NCI-H146 treated with DMSO at 0.1 percent for 48 hours (cell line): Measurements from ENCODE around the gene OR10D3.
A peak's percentile ranks its signal among the peaks of the same experiment; 100 is the strongest.
"Not testable (repeated sequence)": the region's sequence is repeated elsewhere in the genome, so short reads cannot be mapped to it uniquely, and the experiment has no call there.

Experiments
- DNase-seq: peaks from one replicate; lab custom pipeline; 2025; ENCODE audit not compliant: unreplicated experiment; lab: John Stamatoyannopoulos, UW

Gene OR10D3

DNA sequence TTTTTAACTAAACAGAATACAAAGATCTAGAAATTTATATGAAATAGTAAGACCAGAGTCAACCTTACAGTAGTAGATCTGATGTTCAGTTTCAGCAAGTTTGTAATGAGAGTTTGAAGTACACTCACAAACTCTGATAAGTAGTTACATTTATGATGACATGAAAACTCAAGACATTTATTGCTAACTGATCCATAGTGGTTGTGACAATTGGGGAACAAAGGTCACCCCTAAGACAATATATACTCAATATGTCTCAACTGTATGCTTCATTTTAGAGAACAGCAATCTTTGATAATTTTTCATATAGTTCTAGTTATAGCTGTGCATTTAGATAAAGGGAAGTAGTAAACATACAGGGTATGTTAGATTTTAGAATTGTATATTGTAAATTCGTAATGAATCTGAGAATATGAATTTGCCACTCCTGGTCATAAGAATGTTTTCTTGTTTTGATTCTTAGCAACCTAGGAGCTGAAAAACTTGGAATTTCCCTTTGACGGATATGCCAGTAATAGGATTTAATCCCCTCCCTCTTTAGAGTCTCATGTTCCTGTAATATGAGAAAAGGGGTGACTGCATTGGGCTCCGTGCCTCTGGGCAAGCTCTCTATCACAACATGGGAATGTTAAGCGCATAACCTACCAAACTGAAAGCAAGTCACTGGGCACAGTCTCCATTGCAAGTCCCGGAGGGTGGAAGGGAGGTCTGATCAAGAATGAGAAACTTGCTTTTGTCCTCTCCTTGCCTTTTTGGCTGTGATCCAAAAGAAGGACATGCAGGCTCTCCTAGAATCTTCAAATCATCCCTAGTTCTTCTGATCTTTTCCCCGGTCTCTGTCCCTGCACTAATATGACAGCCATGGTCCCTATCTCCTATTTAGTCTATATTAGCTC lies 11.4 kb downstream of the OR10D3 start:
- no peak for DNase-seq

DNA sequence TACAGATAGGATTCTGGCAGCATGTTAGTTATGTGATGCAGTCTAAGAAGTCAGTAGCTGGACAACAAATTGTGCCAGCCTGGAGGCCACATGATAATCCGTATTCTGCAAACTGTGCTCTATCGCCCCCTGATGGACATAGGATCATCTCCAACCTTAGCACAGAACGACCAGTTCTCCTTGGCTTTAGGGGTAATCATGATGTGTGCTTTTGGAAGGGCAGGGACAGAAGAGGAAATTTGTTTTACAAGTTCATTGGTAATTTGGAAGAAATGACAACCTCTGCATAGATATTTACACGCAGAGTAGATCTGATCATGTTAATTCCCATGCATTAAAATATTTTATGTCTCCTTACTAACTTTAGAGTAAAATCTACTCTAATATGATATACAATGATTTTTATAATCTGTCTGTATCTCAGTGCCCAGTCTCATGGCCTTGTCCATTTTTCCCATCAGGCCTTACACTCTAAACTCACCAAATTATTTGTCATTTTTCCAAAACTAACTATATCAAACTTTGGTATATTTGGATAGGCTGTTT lies 12.1 kb downstream of the OR10D3 start:
- peak; percentile 1 for DNase-seq

DNA sequence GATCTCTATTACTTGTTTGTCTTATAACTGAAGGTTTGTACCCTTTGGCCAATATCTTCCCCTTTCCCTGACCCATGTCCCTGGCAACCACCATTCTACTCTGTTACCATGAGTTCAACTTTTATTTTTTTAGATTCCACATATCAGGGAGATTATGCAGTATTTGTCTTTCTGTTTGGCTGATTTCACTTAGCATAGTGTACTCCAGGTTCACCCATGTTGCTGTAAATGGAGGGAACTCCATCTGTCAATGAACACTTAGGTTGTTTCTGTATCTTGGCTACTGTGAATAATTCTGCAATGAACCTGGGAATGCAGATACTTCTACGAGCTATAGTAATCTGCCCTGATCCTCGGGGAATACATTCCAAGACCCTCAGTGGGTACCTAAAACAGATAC lies 14.9 kb downstream of the OR10D3 start:
- DNase-seq: no peak

DNA sequence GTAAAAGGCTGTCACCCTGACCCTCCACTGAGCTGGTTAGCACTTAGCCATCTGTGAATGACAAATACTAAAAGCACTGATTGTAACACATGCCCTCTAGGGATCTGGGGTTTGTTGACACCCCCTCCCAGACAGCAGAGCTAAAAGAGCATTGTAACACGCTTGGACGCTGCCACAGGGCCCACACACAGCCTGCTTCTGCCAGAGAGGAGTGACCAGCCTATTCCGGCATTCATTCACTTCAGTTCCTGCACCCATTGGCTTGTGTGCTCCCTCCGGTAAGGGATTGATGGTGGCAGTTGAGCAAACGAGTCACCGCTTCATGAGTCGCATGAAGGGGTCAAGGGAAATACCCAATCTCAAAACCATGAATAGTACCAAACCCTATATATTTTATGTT lies 15.8 kb downstream of the OR10D3 start:
- DNase-seq: no peak

DNA sequence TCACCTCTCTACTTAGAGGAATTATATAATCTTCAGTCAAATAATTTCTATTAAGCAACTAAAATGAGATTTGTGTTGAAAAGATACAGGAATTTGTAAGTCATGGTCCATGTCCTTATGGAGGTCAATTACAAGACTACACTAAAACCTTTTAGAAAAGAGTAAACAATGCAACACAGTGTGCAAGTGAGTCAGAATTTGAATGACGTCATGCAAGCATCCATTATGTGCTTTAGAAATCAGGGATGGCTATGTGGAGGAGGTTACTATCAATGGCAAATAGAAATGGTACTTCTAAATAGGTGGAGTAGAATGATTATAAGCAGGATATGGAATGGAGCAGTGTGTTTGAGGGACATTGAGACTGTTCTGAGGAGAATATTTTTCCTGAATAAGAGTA lies 16.6 kb downstream of the OR10D3 start:
- no peak for DNase-seq

DNA sequence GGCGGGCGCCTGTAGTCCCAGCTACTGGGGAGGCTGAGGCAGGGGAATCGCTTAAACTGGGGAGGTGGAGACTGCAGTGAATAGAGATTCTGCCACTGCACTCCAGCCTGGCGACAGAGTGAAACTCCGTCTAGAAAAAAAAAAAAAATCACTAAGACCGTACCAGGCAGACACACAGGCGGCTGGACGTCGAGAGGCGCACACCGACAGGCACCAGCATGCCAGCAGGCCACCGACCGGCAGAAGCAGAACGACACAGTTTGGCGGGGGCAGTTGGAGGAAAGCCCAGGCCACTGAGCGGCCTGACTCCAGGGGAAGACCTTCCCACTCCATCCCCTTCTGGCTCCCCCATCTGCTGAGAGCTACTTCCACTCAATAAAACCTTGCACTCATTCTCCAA lies 17.5 kb downstream of the OR10D3 start:
- DNase-seq: no peak

DNA sequence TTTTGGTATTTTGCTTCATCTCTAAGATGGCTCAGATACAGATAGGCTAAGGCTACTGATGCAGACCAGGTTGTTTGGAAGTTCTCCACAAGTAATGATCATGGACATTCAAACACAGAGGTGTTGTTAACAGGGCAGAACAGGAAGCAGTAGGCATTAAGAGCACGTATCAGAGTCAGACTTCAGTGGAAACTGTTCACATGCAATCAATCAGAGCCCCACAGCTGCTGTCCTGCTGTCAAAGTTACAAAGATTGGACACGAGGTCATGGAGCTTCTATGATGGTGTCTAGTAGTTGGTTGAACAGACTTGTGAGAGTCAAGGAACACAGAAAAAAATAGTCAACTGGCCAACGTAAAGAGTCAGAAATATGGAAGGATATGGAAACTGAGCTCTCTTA lies 19.8 kb downstream of the OR10D3 start:
- no peak for DNase-seq

DNA sequence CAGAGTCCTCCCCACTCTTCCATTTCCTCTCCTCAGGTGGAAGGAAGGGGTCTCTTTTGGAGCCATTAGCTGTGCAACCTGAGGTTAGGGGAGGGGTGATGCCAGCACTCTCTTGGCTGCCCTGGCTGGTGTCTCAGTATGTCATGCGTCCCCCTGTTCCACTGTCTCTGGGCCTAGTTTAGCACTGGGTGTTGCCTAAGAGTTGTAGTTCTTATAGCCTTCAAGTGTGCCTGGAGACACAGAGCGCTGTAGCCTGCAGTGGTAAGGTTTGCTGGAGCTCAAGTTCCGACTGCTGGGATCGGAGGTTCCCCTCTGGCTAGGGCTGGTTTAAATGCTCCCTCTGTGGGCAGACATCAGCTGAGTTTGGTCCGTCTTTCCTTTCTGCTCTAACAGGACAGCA lies 20.9 kb downstream of the OR10D3 start:
- no peak for DNase-seq

DNA sequence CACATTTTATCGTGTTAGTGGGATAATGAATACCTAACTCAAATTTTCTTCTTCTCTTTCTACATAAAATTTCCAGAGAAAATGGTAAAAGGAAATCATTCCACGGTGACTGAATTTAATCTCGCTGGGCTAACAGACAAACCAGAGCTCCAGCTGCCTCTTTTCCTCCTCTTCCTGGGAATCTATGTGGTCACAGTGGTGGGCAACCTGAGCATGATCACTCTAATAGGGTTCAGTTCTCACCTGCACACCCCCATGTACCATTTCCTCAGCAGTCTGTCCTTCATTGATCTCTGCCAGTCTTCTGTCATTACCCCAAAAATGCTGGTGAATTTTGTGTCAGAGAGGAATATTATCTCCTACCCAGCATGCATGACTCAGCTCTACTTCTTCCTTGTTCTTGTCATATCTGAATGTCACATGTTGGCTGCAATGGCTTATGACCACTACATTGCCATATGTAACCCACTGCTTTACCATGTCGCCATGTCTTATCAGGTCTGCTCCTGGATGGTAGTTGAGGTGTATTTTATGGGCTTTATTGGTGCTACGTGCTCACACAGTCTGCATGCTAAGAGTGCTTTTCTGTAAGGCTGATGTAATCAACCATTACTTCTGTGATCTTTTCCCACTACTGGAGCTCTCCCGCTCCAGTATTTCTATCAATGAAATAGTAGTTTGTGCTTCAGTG lies 24.1 kb downstream of the OR10D3 start:
- DNase-seq: no peak

DNA sequence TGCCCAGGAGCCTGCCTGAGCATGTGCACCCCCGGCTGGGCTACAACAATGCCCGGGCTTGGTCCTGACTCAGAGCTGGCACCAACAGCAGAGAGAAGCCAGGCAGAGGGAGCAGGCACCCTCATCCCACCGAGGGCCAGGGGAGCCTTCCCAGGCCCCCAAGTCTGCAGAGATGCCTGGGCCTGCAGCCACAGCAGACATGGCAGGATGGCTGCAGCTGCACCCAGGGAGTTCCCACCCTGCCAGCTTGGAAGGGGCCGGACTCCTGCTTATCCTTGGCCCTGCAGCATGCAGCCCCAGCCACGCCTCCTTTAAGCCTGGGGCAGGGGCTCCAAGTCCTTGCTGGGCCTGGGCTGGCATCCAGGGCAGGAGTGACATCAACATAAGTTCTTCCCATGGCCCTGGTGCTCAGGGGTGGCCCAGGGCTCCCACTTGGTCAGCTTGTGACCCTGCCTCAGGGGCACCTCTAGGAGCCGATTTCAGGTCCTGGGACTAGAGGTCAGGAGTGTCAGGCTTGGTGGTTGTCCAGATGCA lies 26.7 kb downstream of the OR10D3 start:
- DNase-seq: no peak

DNA sequence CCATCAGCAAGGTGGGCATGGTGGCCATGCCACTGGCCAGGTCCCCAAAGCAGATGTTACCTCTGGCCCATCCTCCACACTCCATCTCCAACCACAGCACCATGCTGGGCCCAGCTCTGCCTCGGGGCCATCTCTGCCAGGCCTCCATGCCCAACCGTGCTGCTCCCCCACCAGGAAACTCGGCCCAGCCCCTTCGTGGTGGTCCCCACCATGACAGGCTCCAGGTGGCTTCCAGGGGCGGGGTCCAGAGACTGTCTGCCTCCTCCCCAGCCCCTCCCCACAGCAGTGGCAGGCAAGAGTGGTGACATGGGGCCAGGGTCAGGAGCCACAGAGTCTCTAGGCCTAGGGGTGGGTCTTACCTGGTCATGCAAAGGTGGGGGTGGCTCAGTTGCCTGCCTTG lies 27.3 kb downstream of the OR10D3 start:
- no peak for DNase-seq

DNA sequence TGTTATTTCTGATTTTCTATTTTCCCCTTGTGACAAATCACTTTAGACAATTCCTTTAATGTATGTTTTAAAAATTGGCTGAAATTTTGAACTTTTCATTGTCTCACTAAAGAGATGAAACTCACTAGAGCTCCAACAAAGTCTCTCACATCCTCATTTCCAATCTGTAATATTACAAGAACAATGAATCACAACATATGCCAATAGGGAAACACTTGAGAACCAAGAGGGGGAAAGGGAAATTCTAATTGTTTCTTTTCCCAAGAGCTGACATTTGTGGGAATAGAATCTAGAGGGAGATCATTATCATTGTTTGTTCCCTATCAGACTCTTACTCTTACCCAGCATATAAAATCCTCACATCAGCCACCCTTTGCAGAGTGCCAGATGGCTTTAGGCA lies 28.2 kb downstream of the OR10D3 start:
- no peak for DNase-seq

DNA sequence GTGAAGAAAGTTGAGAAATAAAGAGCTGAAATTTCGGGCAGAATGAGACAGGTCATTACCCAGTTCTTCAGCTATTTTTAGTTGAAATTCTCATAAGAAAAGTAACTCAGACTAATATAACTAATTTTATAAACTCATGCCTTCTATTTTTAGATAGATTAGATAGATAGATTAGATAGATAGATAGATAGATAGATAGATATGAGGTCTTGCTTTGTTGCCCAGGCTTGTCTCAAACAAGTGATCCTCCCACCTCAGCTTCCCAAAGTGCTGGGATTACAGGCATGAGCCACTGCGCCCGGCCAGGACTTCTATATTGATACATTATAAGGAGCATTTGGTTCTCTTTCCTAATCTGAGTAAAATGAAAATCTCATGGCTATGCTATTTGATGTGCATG lies 30.9 kb downstream of the OR10D3 start:
- no peak for DNase-seq

DNA sequence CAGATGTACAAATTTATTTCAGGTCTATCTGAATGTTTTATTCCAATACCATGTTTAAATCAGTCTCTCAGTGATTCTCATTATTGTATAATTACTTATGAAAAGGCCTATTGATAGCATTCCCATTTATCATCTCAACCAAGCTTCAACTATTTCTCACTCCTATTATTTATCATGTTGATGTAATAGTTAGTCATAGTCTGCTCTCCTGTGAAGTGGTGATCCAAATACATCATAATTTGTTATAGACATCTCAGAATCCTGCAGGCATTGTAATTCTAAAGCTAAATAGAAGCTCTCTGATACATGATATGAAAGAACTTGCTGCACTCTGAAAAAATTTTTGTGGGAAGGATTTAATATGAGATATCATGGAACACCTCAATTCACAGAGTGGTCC lies 36.0 kb downstream of the OR10D3 start:
- no peak for DNase-seq

DNA sequence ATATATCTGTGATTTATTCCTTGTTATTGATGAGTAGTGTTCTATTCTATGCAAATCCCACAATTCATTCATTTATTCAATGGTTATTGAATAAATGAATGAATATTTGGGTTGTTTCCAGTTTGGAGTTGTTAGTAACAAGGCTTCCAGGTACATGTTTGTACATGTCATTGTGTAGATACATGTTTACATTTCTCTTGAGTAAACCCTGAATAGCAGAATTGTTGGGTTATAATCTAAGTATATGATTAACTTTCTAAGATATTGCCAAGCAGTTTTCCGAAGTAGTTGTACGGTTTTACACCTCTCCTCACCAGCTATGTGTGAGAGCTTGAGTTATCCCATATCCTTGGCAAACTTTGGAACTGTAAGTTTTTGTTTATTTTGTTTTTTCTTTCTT lies 39.3 kb downstream of the OR10D3 start:
- no peak for DNase-seq

DNA sequence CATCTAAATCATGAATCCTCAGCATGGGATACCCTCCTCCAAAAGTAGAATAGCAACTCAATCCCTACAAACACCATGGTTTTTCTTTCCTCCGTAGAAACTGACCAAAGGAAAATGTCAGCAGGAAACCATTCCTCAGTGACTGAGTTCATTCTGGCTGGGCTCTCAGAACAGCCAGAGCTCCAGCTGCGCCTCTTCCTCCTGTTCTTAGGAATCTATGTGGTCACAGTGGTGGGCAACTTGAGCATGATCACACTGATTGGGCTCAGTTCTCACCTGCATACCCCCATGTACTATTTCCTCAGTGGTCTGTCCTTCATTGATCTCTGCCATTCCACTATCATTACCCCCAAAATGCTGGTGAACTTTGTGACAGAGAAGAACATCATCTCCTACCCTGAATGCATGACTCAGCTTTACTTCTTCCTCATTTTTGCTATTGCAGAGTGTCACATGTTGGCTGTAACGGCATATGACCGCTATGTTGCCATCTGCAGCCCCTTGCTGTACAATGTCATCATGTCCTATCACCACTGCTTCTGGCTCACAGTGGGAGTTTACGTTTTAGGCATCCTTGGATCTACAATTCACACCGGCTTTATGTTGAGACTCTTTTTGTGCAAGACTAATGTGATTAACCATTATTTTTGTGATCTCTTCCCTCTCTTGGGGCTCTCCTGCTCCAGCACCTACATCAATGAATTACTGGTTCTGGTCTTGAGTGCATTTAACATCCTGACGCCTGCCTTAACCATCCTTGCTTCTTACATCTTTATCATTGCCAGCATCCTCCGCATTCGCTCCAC lies 41.7 kb downstream of the OR10D3 start:
- DNase-seq: not testable (repeated sequence)

DNA sequence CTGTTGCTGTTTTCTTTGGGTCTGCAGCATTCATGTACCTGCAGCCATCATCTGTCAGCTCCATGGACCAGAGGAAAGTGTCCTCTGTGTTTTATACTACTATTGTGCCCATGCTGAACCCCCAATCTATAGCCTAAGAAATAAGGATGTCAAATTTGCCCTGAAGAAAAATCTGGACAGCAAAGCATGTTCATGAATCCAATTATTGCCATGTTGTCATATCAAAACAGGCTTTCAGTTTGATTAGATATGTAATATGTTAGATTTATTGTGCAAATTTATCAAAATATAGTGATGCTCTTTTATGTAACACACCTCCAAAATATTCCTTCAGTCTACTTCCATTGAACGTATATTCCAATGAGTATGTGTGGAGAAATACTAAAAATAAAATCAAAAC lies 42.3 kb downstream of the OR10D3 start:
- no peak for DNase-seq

DNA sequence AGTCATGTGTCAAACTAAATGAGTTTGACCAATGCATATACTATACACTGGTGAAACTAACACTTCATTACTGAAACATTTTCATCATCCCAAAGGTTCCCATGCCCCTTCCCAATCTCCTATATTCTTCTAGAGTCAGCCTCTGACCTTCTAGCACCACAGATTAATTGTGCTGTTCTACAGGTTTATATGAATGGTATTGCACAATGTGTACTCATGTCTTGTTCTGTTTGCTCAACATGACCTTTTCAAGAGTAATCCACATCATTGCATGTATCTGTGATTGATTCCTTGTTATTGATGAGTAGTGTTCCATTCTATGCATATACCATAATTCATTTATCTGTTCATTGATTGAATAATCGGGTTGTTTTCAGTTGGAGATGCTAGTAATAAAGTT lies 50.2 kb downstream of the OR10D3 start:
- no peak for DNase-seq
